Brain pericyte (primary cell): ENCODE data around the gene NACC1.
"Not testable (repeated sequence)": the region's sequence is repeated elsewhere in the genome, so short reads cannot be mapped to it uniquely, and the experiment has no call there.

Experiments used
- DNase-seq: peaks from one replicate; pipeline ENCODE4 v3.0.0-alpha.2; 2012; ENCODE audit warnings: low read depth, low spot score

Gene NACC1

GRCh38 chr19:13164343-13165161 lies 46.5 kb downstream of the NACC1 start:
- DNase-seq: no peak

GRCh38 chr19:13165162-13165997 lies 47.3 kb downstream of the NACC1 start:
- no peak for DNase-seq

- DNase-seq: not testable (repeated sequence)
Observed at GRCh38 chr19:13166151-13166550, 48.1 kb downstream of the NACC1 start.

- DNase-seq: no peak
Observed at GRCh38 chr19:13169769-13170168, 51.7 kb downstream of the NACC1 start.

GRCh38 chr19:13171146-13171545 lies 53.1 kb downstream of the NACC1 start:
- no peak for DNase-seq

- no peak for DNase-seq
Observed at GRCh38 chr19:13172346-13173138, 54.5 kb downstream of the NACC1 start.

GRCh38 chr19:13173139-13173737 lies 55.2 kb downstream of the NACC1 start:
- no peak for DNase-seq

- DNase-seq: no peak
Observed at GRCh38 chr19:13176345-13176744, 58.3 kb downstream of the NACC1 start.

- not testable (repeated sequence) for DNase-seq
Observed at GRCh38 chr19:13177584-13177983, 59.5 kb downstream of the NACC1 start.

GRCh38 chr19:13178291-13178690 lies 60.2 kb downstream of the NACC1 start:
- not testable (repeated sequence) for DNase-seq

- no peak for DNase-seq
Observed at GRCh38 chr19:13181747-13182388, 63.8 kb downstream of the NACC1 start.

- not testable (repeated sequence) for DNase-seq
Observed at GRCh38 chr19:13184926-13185325, 66.9 kb downstream of the NACC1 start.

- DNase-seq: not testable (repeated sequence)
Observed at GRCh38 chr19:13185763-13186657, 67.9 kb downstream of the NACC1 start.

GRCh38 chr19:13186688-13187087 lies 68.6 kb downstream of the NACC1 start:
- DNase-seq: not testable (repeated sequence)

- no peak for DNase-seq
Observed at GRCh38 chr19:13187419-13187818, 69.4 kb downstream of the NACC1 start.

GRCh38 chr19:13189600-13189999 lies 71.5 kb downstream of the NACC1 start:
- no peak for DNase-seq
